ENCODE data around the gene OSBPL10.

GRCh38 chr3:31942446-31942845 lies 38.6 kb downstream of the OSBPL10 start:
- TF ChIP-seq CTCF (IDR thresholded peaks at IDR 0.05) (no peak), POLR2A (IDR thresholded peaks at IDR 0.05) (no peak)
